Measurements from ENCODE around the gene RAB41.

Gene RAB41

GRCh38 chrX:70324326-70324725 lies 42.4 kb downstream of the RAB41 start:
- Histone ChIP-seq H3K4me3 (ENCODE audit: low read depth in 1 of 2, low read length in 1 of 2) (no peak overlapping the region), H3K4me1 (ENCODE audit: control insufficient read depth in 1 of 2, insufficient read depth in 1 of 2, low read depth in 1 of 2, low read length in 1 of 2) (no peaks in the 10 kb centered on the region), H3K27me3 (no peaks in the 10 kb centered on the region), H3K9me3 (no peaks in the 10 kb centered on the region), H3K27ac (no peak overlapping the region), H3K36me3 (no peaks in the 10 kb centered on the region)
- TF ChIP-seq, protein P1, sequence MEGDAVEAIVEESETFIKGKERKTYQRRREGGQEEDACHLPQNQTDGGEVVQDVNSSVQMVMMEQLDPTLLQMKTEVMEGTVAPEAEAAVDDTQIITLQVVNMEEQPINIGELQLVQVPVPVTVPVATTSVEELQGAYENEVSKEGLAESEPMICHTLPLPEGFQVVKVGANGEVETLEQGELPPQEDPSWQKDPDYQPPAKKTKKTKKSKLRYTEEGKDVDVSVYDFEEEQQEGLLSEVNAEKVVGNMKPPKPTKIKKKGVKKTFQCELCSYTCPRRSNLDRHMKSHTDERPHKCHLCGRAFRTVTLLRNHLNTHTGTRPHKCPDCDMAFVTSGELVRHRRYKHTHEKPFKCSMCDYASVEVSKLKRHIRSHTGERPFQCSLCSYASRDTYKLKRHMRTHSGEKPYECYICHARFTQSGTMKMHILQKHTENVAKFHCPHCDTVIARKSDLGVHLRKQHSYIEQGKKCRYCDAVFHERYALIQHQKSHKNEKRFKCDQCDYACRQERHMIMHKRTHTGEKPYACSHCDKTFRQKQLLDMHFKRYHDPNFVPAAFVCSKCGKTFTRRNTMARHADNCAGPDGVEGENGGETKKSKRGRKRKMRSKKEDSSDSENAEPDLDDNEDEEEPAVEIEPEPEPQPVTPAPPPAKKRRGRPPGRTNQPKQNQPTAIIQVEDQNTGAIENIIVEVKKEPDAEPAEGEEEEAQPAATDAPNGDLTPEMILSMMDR (IDR thresholded peaks at IDR 0.05): no peak

DNA sequence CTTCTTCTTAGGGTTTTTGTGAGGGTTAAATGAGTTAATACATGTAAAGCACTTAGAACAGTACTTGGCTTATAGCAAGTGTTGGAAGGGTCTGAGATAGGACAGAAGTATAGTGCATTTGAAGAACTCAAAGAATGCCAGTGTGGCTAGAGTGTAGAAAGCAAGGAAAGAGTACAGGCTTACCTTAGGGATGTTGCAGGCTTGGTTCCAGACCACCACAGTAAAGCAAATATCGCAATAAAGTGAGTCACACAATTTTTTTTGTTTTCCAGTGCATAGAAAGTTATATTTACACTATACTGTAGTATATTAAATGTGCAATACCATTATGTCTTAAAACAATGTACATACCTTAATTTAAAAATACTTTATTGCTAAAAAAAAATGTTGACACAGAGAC lies 49.2 kb downstream of the RAB41 start:
- no peaks in the 10 kb centered on the region for H3K27me3 ChIP-seq
- H3K27ac ChIP-seq: no peak overlapping the region
- no peak overlapping the region for H3K4me3 ChIP-seq (ENCODE audit: low read depth in 1 of 2, low read length in 1 of 2)
- H3K9me3 ChIP-seq: no peaks in the 10 kb centered on the region
- H3K36me3 ChIP-seq: peaks cover 5% of the 10 kb centered on the region
- no peaks in the 10 kb centered on the region for H3K4me1 ChIP-seq (ENCODE audit: control insufficient read depth in 1 of 2, insufficient read depth in 1 of 2, low read depth in 1 of 2, low read length in 1 of 2)
- TF ChIP-seq, protein P1 (IDR thresholded peaks at IDR 0.05): no peak

GRCh38 chrX:70332600-70332999 lies 50.6 kb downstream of the RAB41 start:
- Histone ChIP-seq H3K27ac (no peak overlapping the region), H3K4me3 (ENCODE audit: low read depth in 1 of 2, low read length in 1 of 2) (no peak overlapping the region), H3K4me1 (ENCODE audit: control insufficient read depth in 1 of 2, insufficient read depth in 1 of 2, low read depth in 1 of 2, low read length in 1 of 2) (no peaks in the 10 kb centered on the region), H3K36me3 (peaks cover 5% of the 10 kb centered on the region), H3K27me3 (no peaks in the 10 kb centered on the region), H3K9me3 (no peaks in the 10 kb centered on the region)
- TF ChIP-seq, protein P1 (IDR thresholded peaks at IDR 0.05): no peak
